ENCODE data around the gene SUMF1. TPM values are rescaled to one million over a fixed set of nuclear protein-coding genes. Genes with fewer than 3 reads are reported as not detected.

The SUMF1 gene
- total RNA-seq, 1 experiment from 2014 or later, result 26.6 TPM

Other genes starting within 250 kb of the SUMF1 start
- 9.4 TPM for gene SETMAR, start 163.9 kb downstream of the SUMF1 start, total RNA-seq (2021; ENCODE audit: unreplicated experiment)
- gene ITPR1, start 26.1 kb upstream of the SUMF1 start, total RNA-seq (2021; ENCODE audit: unreplicated experiment), result 9.2 TPM